K562 (cell line): ENCODE results near the gene LONRF2. TPM values are rescaled to one million over a fixed set of nuclear protein-coding genes. Genes with fewer than 3 reads are reported as not detected.

Experiments
- ATAC-seq: fragments of 200-7000 bp; cut with Tn5 transposase; 3 replicates; pipeline ENCODE4 v1.9.1; 2020; ENCODE audit warnings: moderate library complexity
- BruUV-seq: library from RNA; stranded (reverse); fragments of 400-500 nt; replicated peaks from 2 replicates; lab custom pipeline; 2021; lab: Mats Ljungman, UMichigan
- CTCF ChIA-PET: fragments of 300-600 bp; formaldehyde crosslinking; extraction: SDS; loops from one replicate; lab custom pipeline; 2021; ENCODE audit warnings: low intra/inter-chr PET ratio; lab: Yijun Ruan, JAX
- POLR2A ChIA-PET: fragments of 300-600, 350-650 bp; sonication (Branson Sonifier 250); formaldehyde crosslinking; extraction: SDS; loops from one replicate; lab custom pipeline; 2021; ENCODE audit warnings: antibody characterized with exemption, inconsistent platforms; lab: Yijun Ruan, JAX
- DNase-seq, 4 experiments: peaks; one replicate each; pipeline versions ENCODE4 v3.0.0 to v3.0.0-alpha.2; 2011 to 2018; ENCODE audit warnings: low spot score in 3 of 4, mixed read lengths in 3 of 4; ENCODE audit errors: extremely low read depth in 1 of 4
- FAIRE-seq: peaks from 2 replicates; lab custom pipeline; 2011; peaks lifted over from hg19 to GRCh38; lab: Jason Lieb, UNC
- H2AFZ ChIP-seq: 2 replicates; pipeline ENCODE4 v1.6.0; 2011; ENCODE audit warnings: low read depth, low read length, control low read depth, inconsistent platforms
- H3K27ac ChIP-seq: fragments of 200-600 bp; 3 replicates; pipeline ENCODE4 v1.8.0; 2011; ENCODE audit warnings: low read depth, mild to moderate bottlenecking, control low read depth, inconsistent platforms, low read length, moderate library complexity, mixed read lengths; ENCODE audit errors: extremely low read depth
- H3K27me3 ChIP-seq, 2 experiments: fragments of 300-600 bp in 1 of 2; 2 replicates in 1 of 2; 3 replicates in 1 of 2; pipeline versions ENCODE4 v1.6.0 to v1.8.0; 2011; ENCODE audit warnings: inconsistent platforms in 2 of 2, low read length in 2 of 2, mild to moderate bottlenecking in 1 of 2, mixed read lengths in 1 of 2, moderate library complexity in 1 of 2; ENCODE audit not compliant: control insufficient read depth in 2 of 2, insufficient read depth in 2 of 2
- H3K36me3 ChIP-seq: fragments of 300-600 bp; 3 replicates; pipeline ENCODE4 v1.8.0; 2011; ENCODE audit warnings: mild to moderate bottlenecking, low read length, inconsistent platforms; ENCODE audit not compliant: control insufficient read depth, insufficient read depth
- H3K4me1 ChIP-seq, 2 experiments: fragments of 200-600 bp in 1 of 2; replicated peaks in 1 of 2; 2 replicates in 1 of 2; 3 replicates in 1 of 2; pipeline versions ENCODE4 v1.5.1 to v1.8.0; 2011; ENCODE audit warnings: inconsistent platforms in 2 of 2, low read length in 2 of 2, mild to moderate bottlenecking in 1 of 2, mixed read lengths in 1 of 2, moderate library complexity in 1 of 2; ENCODE audit not compliant: control insufficient read depth in 2 of 2, insufficient read depth in 2 of 2
- H3K4me2 ChIP-seq: 2 replicates; pipeline ENCODE4 v1.6.1; 2011; ENCODE audit warnings: low read length, control low read depth, inconsistent platforms, mixed read lengths; ENCODE audit not compliant: insufficient read depth
- H3K4me3 ChIP-seq: fragments of 200-600 bp; sonication (generic), shearing (Covaris generic); 2 replicates; pipeline ENCODE4 v1.5.1; 2016; ENCODE audit warnings: control low read depth, inconsistent platforms
- H3K79me2 ChIP-seq: fragments of 200-600 bp; 3 replicates; pipeline ENCODE4 v1.8.0; 2011; ENCODE audit warnings: low read length, inconsistent platforms; ENCODE audit not compliant: control insufficient read depth, insufficient read depth
- H3K9ac ChIP-seq, 2 experiments: 2 replicates each; pipeline versions ENCODE4 v1.6.0 to v1.6.1; 2011; ENCODE audit warnings: low read depth in 2 of 2, low read length in 2 of 2, control low read depth in 1 of 2, inconsistent platforms in 1 of 2, mild to moderate bottlenecking in 1 of 2, mixed read lengths in 1 of 2; ENCODE audit not compliant: insufficient read depth in 1 of 2
- H3K9me1 ChIP-seq: one replicate; pipeline ENCODE4 v1.6.0; 2011; ENCODE audit warnings: inconsistent platforms, mild to moderate bottlenecking, low read length, moderate library complexity; ENCODE audit not compliant: control insufficient read depth, insufficient read depth
- H3K9me3 ChIP-seq: replicated peaks from 2 replicates; pipeline ENCODE4 v1.5.1; 2011; ENCODE audit warnings: low read depth, low read length, inconsistent platforms; ENCODE audit not compliant: control insufficient read depth, insufficient read depth
- H4K20me1 ChIP-seq: replicated peaks from 2 replicates; pipeline ENCODE4 v1.6.1; 2011; ENCODE audit warnings: low read length, inconsistent platforms, mixed read lengths; ENCODE audit not compliant: control insufficient read depth, insufficient read depth
- CBFB ChIP-seq: sonication (generic); formaldehyde crosslinking; IDR thresholded peaks from 2 replicates; pipeline ENCODE4 v1.4.0; 2020; ENCODE audit warnings: mild to moderate bottlenecking, missing genetic modification reagents
- GTF3C2 ChIP-seq: IDR thresholded peaks from 3 replicates; pipeline ENCODE4 v1.6.1; 2011; ENCODE audit warnings: borderline replicate concordance, mild to moderate bottlenecking, moderate library complexity; ENCODE audit not compliant: insufficient read length; ENCODE audit errors: extremely low read depth
- MAZ ChIP-seq, 2 experiments: fragments of 450-650 bp in 1 of 2; sonication (generic) in 1 of 2; formaldehyde crosslinking; IDR thresholded peaks in 1 of 2; conservative IDR thresholded peaks in 1 of 2; 2 replicates each; pipeline versions ENCODE4 v1.4.0 to v1.5.0; 2020; ENCODE audit warnings: mild to moderate bottlenecking in 1 of 2, missing genetic modification reagents in 1 of 2
- NCOR1 ChIP-seq: fragments of 450-650 bp; IDR thresholded peaks from 2 replicates; pipeline ENCODE4 v1.6.1; 2016; ENCODE audit warnings: mild to moderate bottlenecking, moderate library complexity
- POLR2AphosphoS5 ChIP-seq: IDR thresholded peaks from 2 replicates; pipeline ENCODE4 v1.6.1; 2011; ENCODE audit warnings: mild to moderate bottlenecking, low read depth, low read length, moderate library complexity; ENCODE audit not compliant: control insufficient read depth, insufficient read depth
- POU5F1 ChIP-seq: fragments of 150-350 bp; IDR thresholded peaks from 2 replicates; pipeline ENCODE4 v1.6.1; 2014; ENCODE audit warnings: borderline replicate concordance, low read length, low read depth, mild to moderate bottlenecking; ENCODE audit not compliant: partially characterized antibody
- SREBF2 ChIP-seq: sonication (generic); formaldehyde crosslinking; IDR thresholded peaks from 2 replicates; pipeline ENCODE4 v1.4.0; 2020; ENCODE audit warnings: mild to moderate bottlenecking, missing genetic modification reagents
- TAL1 ChIP-seq: fragments of 450-650 bp; IDR thresholded peaks from 2 replicates; pipeline ENCODE4 v1.6.1; 2016; ENCODE audit warnings: mild to moderate bottlenecking
- TCF7 ChIP-seq: sonication (generic); IDR thresholded peaks from 2 replicates; pipeline ENCODE4 v1.6.1; 2016; ENCODE audit warnings: antibody characterized with exemption, borderline replicate concordance
- THAP7 ChIP-seq: fragments of 250-450 bp; sonication (Bioruptor Pico); IDR thresholded peaks from 2 replicates; pipeline ENCODE4 v1.5.0; 2021
- ZBTB8A ChIP-seq: fragments of 450-650 bp; IDR thresholded peaks from 2 replicates; pipeline ENCODE4 v1.6.1; 2018; ENCODE audit warnings: mild to moderate bottlenecking, moderate library complexity; ENCODE audit not compliant: partially characterized antibody
- ZKSCAN3 ChIP-seq: fragments of 250-450 bp; sonication (Bioruptor Pico); IDR thresholded peaks from 2 replicates; pipeline ENCODE4 v1.4.0; 2020
- ZNF511 ChIP-seq: sonication (generic); formaldehyde crosslinking; IDR thresholded peaks from 2 replicates; pipeline ENCODE4 v1.8.0; 2022; ENCODE audit warnings: mild to moderate bottlenecking, missing genetic modification reagents
- WGBS: fragments of 100-300 bp; shearing (Covaris generic); methylation state at CpG from one replicate; pipeline ENCODE4 v1.1.6; 2016; ENCODE audit warnings: low coverage, mixed read lengths; ENCODE audit not compliant: insufficient coverage; ENCODE audit errors: missing lambda C conversion rate; 5-methylcytosine and 5-hydroxymethylcytosine counted together
- in situ Hi-C: fragments of 300-500 bp; cut with MboI; formaldehyde crosslinking; loops from 4 replicates; pipeline ENCODE4 v1.15.0; 2018; ENCODE audit warnings: inconsistent platforms, mixed read lengths
- intact Hi-C: fragments of 100-400 bp; cut with micrococcal nuclease; formaldehyde crosslinking; loops from 2 replicates; pipeline ENCODE4 v1.14.2; 2022
- polyA plus RNA-seq, 8 experiments: library from polyadenylated mRNA; depleted of rRNA in 4 of 8; stranded (reverse) in 5 of 8; unstranded in 3 of 8; fragments of >200 nt; fragmentation: Nextera tagmentation in 2 of 8; fragmentation: Illumina TruSeq in 1 of 8; extraction: Ambion mirVana in 2 of 8; extraction: Trizol in 1 of 8; gene quantifications; 2 replicates each; pipeline versions ENCODE4 v1.2.1 to v1.2.3, GENCODE V29; 2011 to 2014; ENCODE audit warnings: inconsistent platforms in 1 of 8, missing spikeins in 1 of 8
- total RNA-seq, 7 experiments: library from RNA; depleted of rRNA in 6 of 7; stranded (reverse); fragments of >200 nt in 6 of 7; fragmentation: Illumina TruSeq in 2 of 7; extraction: Trizol in 2 of 7; gene quantifications; 2 replicates each; pipeline versions ENCODE4 v1.2.1 to v1.2.3, GENCODE V29; 2011 to 2021; ENCODE audit warnings: low replicate concordance in 1 of 7

LONRF2 gene
- total and polyA plus RNA-seq, 9 of the 15 experiments (the other 6 are each of a cell fraction or from before 2014, with no cell fraction given), result 0.35 to 5.0 (median 2.7) TPM

- H3K9me1 ChIP-seq, result no peaks in the 10 kb centered on the region
- CTCF ChIA-PET, result no interaction called here
- no peak for FAIRE-seq
- intact Hi-C loops, result loop anchor here (10.0 kb wide), 2 partner anchors 415 to 515 kb away; no protein-coding TSS in a partner anchor
- ATAC-seq, result no peak
- POLR2A ChIA-PET, result no interaction called here
- no peaks in the 10 kb centered on the region for H3K9me3 ChIP-seq
- no peak overlapping the region for H3K4me2 ChIP-seq
- no peaks in the 10 kb centered on the region; the same call in 1 of the 2 replicates for H4K20me1 ChIP-seq
- DNase-seq, result no peak
- peaks cover 14 to 68% of the 10 kb centered on the region in 2 experiments; a peak in 3 of 5 replicates for H3K27me3 ChIP-seq
- TF ChIP-seq TAL1, result no peak
- no peak for TF ChIP-seq ZKSCAN3
- TF ChIP-seq NCOR1, result no peak
- no peak for TF ChIP-seq POU5F1
- TF ChIP-seq TCF7, result no peak
- TF ChIP-seq POLR2AphosphoS5, result no peak
- TF ChIP-seq THAP7, result no peak
- TF ChIP-seq SREBF2 (CRISPR knock-in tag), result no peak
- no peak for TF ChIP-seq MAZ (CRISPR knock-in tag; conservative IDR thresholded peaks at IDR 0.05 in 1 of 2, IDR thresholded peaks at IDR 0.05 in 1 of 2)
- no peak for TF ChIP-seq GTF3C2
- no peak for TF ChIP-seq ZBTB8A
- no peak for TF ChIP-seq CBFB (CRISPR knock-in tag)
- TF ChIP-seq ZNF511 (CRISPR knock-in tag), result no peak
- BruUV-seq, result no TSS peak
- no peak overlapping the region for H3K4me3 ChIP-seq
- no peak overlapping the region for H2AFZ ChIP-seq
- in situ Hi-C loops, result loop anchor here (25.0 kb wide), 1 partner anchor 527 kb away; no protein-coding TSS in a partner anchor
- H3K27ac ChIP-seq, result no peak overlapping the region
- no peaks in the 10 kb centered on the region for H3K36me3 ChIP-seq
- H3K9ac ChIP-seq, result no peak overlapping the region
- H3K79me2 ChIP-seq, result no peaks in the 10 kb centered on the region
- 0% methylated on average over 12 of the region's 12 CpGs for WGBS
- H3K4me1 ChIP-seq, result no peaks in the 10 kb centered on the region
These were observed 82.7 kb downstream of the LONRF2 start for GRCh38 chr2:100239486-100240210.
